HepG2 (cell line): ENCODE results near the gene JTB. TPM values are rescaled to one million over a fixed set of nuclear protein-coding genes. Genes with fewer than 3 reads are reported as not detected.

Source experiments
- ATRX ChIP-seq: sonication (generic); formaldehyde crosslinking; IDR thresholded peaks from 2 replicates; pipeline ENCODE4 v1.4.0; 2020; ENCODE audit warnings: missing genetic modification reagents, borderline replicate concordance
- BCL6 ChIP-seq: IDR thresholded peaks from 2 replicates; pipeline ENCODE4 v1.6.1; 2016; ENCODE audit warnings: missing genetic modification reagents, missing compliant biosample characterization
- CREB1 ChIP-seq, 2 experiments: fragments of 450-650 bp in 1 of 2; IDR thresholded peaks; 2 replicates each; pipeline ENCODE4 v1.6.1; 2016 to 2017; ENCODE audit warnings: control low read depth in 1 of 2, mild to moderate bottlenecking in 1 of 2, missing compliant biosample characterization in 1 of 2, missing genetic modification characterization in 1 of 2
- JARID2 ChIP-seq: sonication (generic); formaldehyde crosslinking; IDR thresholded peaks from 2 replicates; pipeline ENCODE4 v1.8.1; 2023; ENCODE audit warnings: missing genetic modification reagents, inconsistent platforms; ENCODE audit not compliant: insufficient replicate concordance
- KDM1A ChIP-seq: IDR thresholded peaks from 2 replicates; pipeline ENCODE4 v1.6.1; 2016; ENCODE audit warnings: missing compliant biosample characterization
- MNT ChIP-seq: fragments of 450-650 bp; IDR thresholded peaks from 2 replicates; pipeline ENCODE4 v1.6.1; 2016
- NFRKB ChIP-seq: fragments of 450-650 bp; IDR thresholded peaks from 2 replicates; pipeline ENCODE4 v1.6.1; 2017
- PBX2 ChIP-seq: IDR thresholded peaks from 2 replicates; pipeline ENCODE4 v1.6.1; 2016; ENCODE audit warnings: control low read depth
- REST ChIP-seq, 2 experiments: IDR thresholded peaks; 2 replicates each; pipeline ENCODE4 v1.6.1; 2011 to 2012; ENCODE audit warnings: low read length in 2 of 2, borderline replicate concordance in 1 of 2, low read depth in 1 of 2, mild to moderate bottlenecking in 1 of 2, moderate library complexity in 1 of 2
- SMARCC2 ChIP-seq: fragments of 450-650 bp; IDR thresholded peaks from 2 replicates; pipeline ENCODE4 v1.6.1; 2017; ENCODE audit warnings: antibody characterized with exemption, mild to moderate bottlenecking
- ZBTB20 ChIP-seq: sonication (generic); formaldehyde crosslinking; IDR thresholded peaks from 2 replicates; pipeline ENCODE4 v1.8.1; 2023; ENCODE audit warnings: missing genetic modification reagents, low read depth, mild to moderate bottlenecking, borderline replicate concordance
- ZNF230 ChIP-seq: sonication (generic); formaldehyde crosslinking; IDR thresholded peaks from 2 replicates; pipeline ENCODE4 v1.4.0; 2020; ENCODE audit warnings: mild to moderate bottlenecking, missing genetic modification reagents
- ZNF574 ChIP-seq: sonication (generic); formaldehyde crosslinking; IDR thresholded peaks from 2 replicates; pipeline ENCODE4 v1.4.0; 2020; ENCODE audit warnings: missing genetic modification reagents
- ZNF597 ChIP-seq: sonication (generic); formaldehyde crosslinking; IDR thresholded peaks from 2 replicates; pipeline ENCODE4 v1.5.0; 2020; ENCODE audit warnings: missing genetic modification reagents
- ZNF644 ChIP-seq: IDR thresholded peaks from 2 replicates; pipeline ENCODE4 v1.6.1; 2016; ENCODE audit warnings: low read depth
- ZNF784 ChIP-seq: sonication (generic); formaldehyde crosslinking; IDR thresholded peaks from 2 replicates; pipeline ENCODE4 v1.5.1; 2020; ENCODE audit warnings: missing genetic modification reagents, mild to moderate bottlenecking, borderline replicate concordance
- ZNF841 ChIP-seq: sonication (generic); formaldehyde crosslinking; IDR thresholded peaks from 2 replicates; pipeline ENCODE4 v1.8.1; 2023; ENCODE audit warnings: missing genetic modification reagents, borderline replicate concordance
- polyA plus RNA-seq, 8 experiments: library from polyadenylated mRNA; depleted of rRNA in 3 of 8; stranded (reverse) in 7 of 8; unstranded in 1 of 8; fragments of >200 nt; fragmentation: Illumina TruSeq in 4 of 8; extraction: Trizol in 4 of 8; gene quantifications; 2 replicates each; pipeline versions ENCODE4 v1.2.1 to v1.2.3, GENCODE V29; 2011 to 2016; ENCODE audit warnings: low read depth in 4 of 8, missing spikeins in 1 of 8, mixed read lengths in 1 of 8; ENCODE audit not compliant: insufficient read depth in 1 of 8
- total RNA-seq, 5 experiments: library from RNA; depleted of rRNA; stranded (reverse); fragments of >200 nt; fragmentation: Illumina TruSeq; extraction: Trizol; gene quantifications; 2 replicates each; pipeline ENCODE4 v1.2.3, GENCODE V29; 2016; ENCODE audit warnings: low read depth in 1 of 5

The JTB gene
- total and polyA plus RNA-seq, 2 of the 13 experiments (the other 11 are each of a cell fraction or from before 2014, with no cell fraction given) = 96.7 to 99.2 TPM

- TF ChIP-seq ZNF597 (CRISPR knock-in tag) (peak; percentile 62; the same call in 1 of the 2 replicates), ZNF230 (CRISPR knock-in tag) (peak; percentile 29; the same call in 1 of the 2 replicates), MNT (0 out of 2 replicates have a peak, but pooled peaks have one; percentile 28), ATRX (CRISPR knock-in tag) (no peak), KDM1A (CRISPR knock-in tag) (no peak), ZNF841 (CRISPR knock-in tag) (no peak), JARID2 (no peak), ZNF644 (CRISPR knock-in tag) (no peak), ZNF574 (peak; percentile 95), CREB1 (IDR thresholded peaks at IDR 0.05) (peak; percentile 68; the same call in 1 of the 2 replicates), CREB1 (CRISPR knock-in tag; IDR thresholded peaks at IDR 0.05) (peak; percentile 88), SMARCC2 (no peak), ZNF784 (CRISPR knock-in tag) (peak; percentile 73; the same call in 1 of the 2 replicates), PBX2 (CRISPR knock-in tag) (no peak), REST (IDR thresholded peaks at IDR 0.05; ENCODE audit: borderline replicate concordance in 1 of 2, low read depth in 1 of 2, low read length in 2 of 2) (no peak), BCL6 (CRISPR knock-in tag) (no peak), ZBTB20 (no peak), NFRKB (no peak)
Observed at GRCh38 chr1:153958111-153958960, 19.1 kb downstream of the JTB start, which contains the start of gene CRTC2 (continued).
